HEK293T (cell line): ENCODE measurements around the gene GALK1.
A peak's percentile ranks its signal among the peaks of the same experiment; 100 is the strongest.

Source experiments
- CTCF ChIA-PET: fragments of 350-600 bp; formaldehyde crosslinking; extraction: SDS; loops from one replicate; lab custom pipeline; 2021; ENCODE audit warnings: antibody characterized with exemption, inconsistent platforms; lab: Yijun Ruan, JAX
- POLR2A ChIA-PET: fragments of 350-600 bp; formaldehyde crosslinking; extraction: SDS; loops from one replicate; lab custom pipeline; 2020; ENCODE audit warnings: antibody characterized with exemption, inconsistent platforms; lab: Yijun Ruan, JAX
- DNase-seq: peaks from one replicate; pipeline ENCODE4 v3.0.0; 2012; ENCODE audit warnings: mixed read lengths; ENCODE audit errors: extremely low spot score
- ARNT ChIP-seq: fragments of 450-650 bp; IDR thresholded peaks from 2 replicates; pipeline ENCODE4 v1.6.1; 2017; ENCODE audit warnings: mild to moderate bottlenecking
- BHLHE40 ChIP-seq: fragments of 450-650 bp; IDR thresholded peaks from 2 replicates; pipeline ENCODE4 v1.6.1; 2016; ENCODE audit warnings: mild to moderate bottlenecking, moderate library complexity, borderline replicate concordance
- CTBP1 ChIP-seq: fragments of 450-650 bp; IDR thresholded peaks from 2 replicates; pipeline ENCODE4 v1.6.1; 2016; ENCODE audit warnings: borderline replicate concordance
- ELF4 ChIP-seq: fragments of 450-650 bp; IDR thresholded peaks from 2 replicates; pipeline ENCODE4 v1.6.1; 2017; ENCODE audit warnings: antibody characterized with exemption
- FOXA1 ChIP-seq: fragments of 450-650 bp; IDR thresholded peaks from 2 replicates; pipeline ENCODE4 v1.6.1; 2016; ENCODE audit warnings: mild to moderate bottlenecking
- FOXK2 ChIP-seq: fragments of 450-650 bp; IDR thresholded peaks from 2 replicates; pipeline ENCODE4 v1.6.1; 2016; ENCODE audit warnings: mild to moderate bottlenecking
- FOXM1 ChIP-seq: fragments of 450-650 bp; IDR thresholded peaks from 2 replicates; pipeline ENCODE4 v1.6.1; 2017; ENCODE audit warnings: mild to moderate bottlenecking, borderline replicate concordance
- HDGF ChIP-seq: fragments of 450-650 bp; IDR thresholded peaks from 2 replicates; pipeline ENCODE4 v1.6.1; 2017; ENCODE audit warnings: antibody characterized with exemption, borderline replicate concordance
- L3MBTL2 ChIP-seq: fragments of 450-650 bp; conservative IDR thresholded peaks from 2 replicates; pipeline ENCODE4 v1.6.1; 2016; ENCODE audit warnings: mild to moderate bottlenecking
- LEF1 ChIP-seq: fragments of 450-650 bp; IDR thresholded peaks from 2 replicates; pipeline ENCODE4 v1.6.1; 2017; ENCODE audit warnings: mild to moderate bottlenecking, borderline replicate concordance
- NFRKB ChIP-seq: fragments of 450-650 bp; IDR thresholded peaks from 2 replicates; pipeline ENCODE4 v1.6.1; 2016; ENCODE audit warnings: mild to moderate bottlenecking, moderate library complexity
- PKNOX1 ChIP-seq: fragments of 450-650 bp; IDR thresholded peaks from 2 replicates; pipeline ENCODE4 v1.6.1; 2016
- SP1 ChIP-seq: fragments of 450-650 bp; IDR thresholded peaks from 2 replicates; pipeline ENCODE4 v1.6.1; 2017
- SUZ12 ChIP-seq: fragments of 450-650 bp; IDR thresholded peaks from 2 replicates; pipeline ENCODE4 v1.6.1; 2016; ENCODE audit warnings: mild to moderate bottlenecking
- TARDBP ChIP-seq: fragments of 450-650 bp; IDR thresholded peaks from 2 replicates; pipeline ENCODE4 v1.6.1; 2016
- ZNF384 ChIP-seq: fragments of 450-650 bp; IDR thresholded peaks from 2 replicates; pipeline ENCODE4 v1.6.1; 2016

Gene GALK1

GRCh38 chr17:75771334-75772281 is 6.6 kb upstream of the GALK1 start:
- CTCF ChIA-PET = interaction anchor here (0.7 to 3.7 kb wide), 3 partner anchors 7 to 12 kb away, joined by 4 to 19 read pairs (median 6); partner anchors contain the start of gene GALK1

GRCh38 chr17:75769536-75769935 is 4.5 kb upstream of the GALK1 start:
- POLR2A ChIA-PET = interaction anchor here (3.8 kb wide), 1 partner anchor 10 kb away, joined by 38 read pairs; a partner anchor contains a TSS
- TF ChIP-seq PKNOX1 (no peak), SUZ12 (no peak), CTBP1 (no peak), SP1 (no peak), FOXA1 (no peak), BHLHE40 (no peak), NFRKB (no peak), ELF4 (no peak), FOXM1 (no peak), ARNT (no peak), L3MBTL2 (no peak), ZNF384 (no peak), HDGF (no peak), FOXK2 (no peak), LEF1 (no peak), TARDBP (no peak)

More at GRCh38 chr17:75771334-75772281, 6.6 kb upstream of the GALK1 start:
- peak; percentile 7 for DNase-seq
- POLR2A ChIA-PET = interaction anchor here (2.2 to 3.8 kb wide), 2 partner anchors 8 to 84 kb away, joined by 11 to 38 read pairs; partner anchors contain the start of gene WBP2
- TF ChIP-seq SUZ12 (no peak), ARNT (no peak), ELF4 (no peak), CTBP1 (no peak), FOXA1 (no peak), TARDBP (no peak), HDGF (no peak), L3MBTL2 (no peak), PKNOX1 (no peak), FOXM1 (no peak), FOXK2 (no peak), NFRKB (no peak), ZNF384 (no peak), LEF1 (no peak), BHLHE40 (no peak), SP1 (no peak)

GRCh38 chr17:75767881-75768280 is 2.9 kb upstream of the GALK1 start:
- POLR2A ChIA-PET = interaction anchor here (0.7 to 6.7 kb wide), 2 partner anchors 8 to 88 kb away, joined by 3 to 206 read pairs; a partner anchor contains a TSS
- no peak for TF ChIP-seq TARDBP
- TF ChIP-seq ZNF384 = no peak
- no peak for TF ChIP-seq BHLHE40
- TF ChIP-seq CTBP1 = no peak
- TF ChIP-seq LEF1 = no peak
- no peak for TF ChIP-seq ELF4
- TF ChIP-seq NFRKB = no peak
- TF ChIP-seq PKNOX1 = no peak
- CTCF ChIA-PET = interaction anchor here (0.6 to 0.7 kb wide), 2 partner anchors 59 to 103 kb away, joined by 3 to 4 read pairs; no protein-coding TSS in a partner anchor
- DNase-seq = no peak

More at GRCh38 chr17:75769536-75769935, 4.5 kb upstream of the GALK1 start:
- DNase-seq = no peak
- CTCF ChIA-PET = interaction anchor here (0.6 to 2.2 kb wide), 3 partner anchors 14 to 242 kb away, joined by 3 to 6 read pairs (median 4); no protein-coding TSS in a partner anchor

GRCh38 chr17:75765981-75766380 is 989 bp upstream of the GALK1 start:
- TF ChIP-seq FOXK2 (no peak), NFRKB (no peak), ARNT (no peak), BHLHE40 (no peak), CTBP1 (no peak), HDGF (no peak), FOXA1 (no peak), FOXM1 (no peak), ZNF384 (no peak)
- ChIA-PET CTCF (interaction anchor here (0.7 to 3.5 kb wide), 9 partner anchors 8 to 64 kb away, joined by 3 to 19 read pairs (median 8); partner anchors contain the start of gene UNK), POLR2A (interaction anchor here (1.1 to 6.7 kb wide), 6 partner anchors 10 to 90 kb away, joined by 3 to 206 read pairs (median 6); partner anchors contain the start of gene WBP2)
- DNase-seq = no peak

GRCh38 chr17:75764417-75764710 is 628 bp downstream of the GALK1 start:
- POLR2A ChIA-PET = interaction anchor here (0.7 to 6.7 kb wide), 8 partner anchors 9 to 91 kb away, joined by 4 to 206 read pairs (median 6); partner anchors contain the start of genes UNK and WBP2
- DNase-seq = no peak
- CTCF ChIA-PET = interaction anchor here (0.6 to 3.5 kb wide), 8 partner anchors 9 to 238 kb away, joined by 3 to 19 read pairs (median 6); a partner anchor contains a TSS
- no peak for TF ChIP-seq FOXK2
- no peak for TF ChIP-seq HDGF
- TF ChIP-seq L3MBTL2 = no peak
- TF ChIP-seq FOXM1 = no peak
- no peak for TF ChIP-seq ARNT
- no peak for TF ChIP-seq NFRKB
- no peak for TF ChIP-seq ZNF384
- no peak for TF ChIP-seq BHLHE40
- no peak for TF ChIP-seq TARDBP
- no peak for TF ChIP-seq SUZ12
- TF ChIP-seq LEF1 = no peak
- no peak for TF ChIP-seq PKNOX1
- TF ChIP-seq SP1 = no peak
